GM23338 (cell line): ENCODE data around the gene NPHP4. TPM values are rescaled to one million over a fixed set of nuclear protein-coding genes. Genes with fewer than 3 reads are reported as not detected.

Experiments
- ATAC-seq: fragments of 200-7000 bp; cut with Tn5 transposase; 3 replicates; pipeline ENCODE4 v1.9.1; 2020
- DNase-seq: peaks from one replicate; pipeline ENCODE4 v3.0.0-alpha.2; 2015; ENCODE audit warnings: low spot score
- H2AFZ ChIP-seq: fragments of 200-600 bp; sonication (generic); 2 replicates; pipeline ENCODE4 v1.8.0; 2016; ENCODE audit warnings: antibody characterized with exemption, mild to moderate bottlenecking, moderate library complexity
- H3F3A ChIP-seq: fragments of 200-600 bp; sonication (generic); replicated peaks from 2 replicates; pipeline ENCODE4 v1.8.0; 2017; ENCODE audit warnings: antibody characterized with exemption, mixed run types, low read depth
- H3K27ac ChIP-seq: fragments of 200-600 bp; sonication (generic); 2 replicates; pipeline ENCODE4 v1.6.1; 2016; ENCODE audit warnings: low read depth
- H3K27me3 ChIP-seq: fragments of 200-600 bp; sonication (generic); 2 replicates; pipeline ENCODE4 v1.8.0; 2016; ENCODE audit warnings: mild to moderate bottlenecking, mixed run types, moderate library complexity; ENCODE audit not compliant: insufficient read depth
- H3K36me3 ChIP-seq: fragments of 200-600 bp; sonication (generic); 2 replicates; pipeline ENCODE4 v1.8.0; 2016; ENCODE audit warnings: mild to moderate bottlenecking; ENCODE audit not compliant: insufficient read depth
- H3K4me1 ChIP-seq: fragments of 200-600 bp; sonication (generic); 2 replicates; pipeline ENCODE4 v1.8.0; 2016; ENCODE audit warnings: mild to moderate bottlenecking, moderate library complexity; ENCODE audit not compliant: insufficient read depth
- H3K4me2 ChIP-seq: fragments of 200-600 bp; sonication (generic); 2 replicates; pipeline ENCODE4 v1.7.1; 2017; ENCODE audit warnings: mixed run types
- H3K4me3 ChIP-seq: fragments of 200-600 bp; sonication (generic); 2 replicates; pipeline ENCODE4 v1.6.1; 2016; ENCODE audit warnings: mixed run types
- H3K79me2 ChIP-seq: fragments of 200-600 bp; sonication (generic); replicated peaks from 2 replicates; pipeline ENCODE4 v1.8.0; 2017; ENCODE audit warnings: mild to moderate bottlenecking; ENCODE audit not compliant: insufficient read depth
- H3K9me2 ChIP-seq: fragments of 200-600 bp; sonication (generic); 2 replicates; pipeline ENCODE4 v1.8.0; 2017; ENCODE audit not compliant: insufficient read depth
- H4K20me1 ChIP-seq: fragments of 200-600 bp; sonication (generic); replicated peaks from 2 replicates; pipeline ENCODE4 v1.8.0; 2017; ENCODE audit warnings: mild to moderate bottlenecking; ENCODE audit not compliant: insufficient read depth
- H3K27ac Mint-ChIP-seq: 2 replicates; pipeline ENCODE4 v1.8.0; 2020; ENCODE audit warnings: inconsistent platforms, mild to moderate bottlenecking, moderate library complexity, mixed read lengths
- H3K27me3 Mint-ChIP-seq: 3 replicates; pipeline ENCODE4 v1.8.0; 2022; ENCODE audit warnings: low read depth, mild to moderate bottlenecking, moderate library complexity, mixed read lengths, inconsistent platforms; ENCODE audit not compliant: insufficient read depth, poor library complexity
- H3K36me3 Mint-ChIP-seq: 3 replicates; pipeline ENCODE4 v1.8.0; 2021; ENCODE audit warnings: low read depth, mild to moderate bottlenecking, inconsistent platforms, moderate library complexity, mixed read lengths
- H3K4me1 Mint-ChIP-seq: 3 replicates; pipeline ENCODE4 v1.8.0; 2020; ENCODE audit warnings: mild to moderate bottlenecking, inconsistent platforms, mixed read lengths
- H3K4me3 Mint-ChIP-seq: 3 replicates; pipeline ENCODE4 v1.8.0; 2021; ENCODE audit warnings: moderate library complexity, mild to moderate bottlenecking, inconsistent platforms, mixed read lengths
- H3K9me3 Mint-ChIP-seq: 3 replicates; pipeline ENCODE4 v1.8.0; 2020; ENCODE audit warnings: moderate library complexity, mild to moderate bottlenecking, inconsistent platforms, mixed read lengths
- CREB1 ChIP-seq: fragments of 250-450 bp; sonication (Bioruptor Pico); IDR thresholded peaks from 2 replicates; pipeline ENCODE4 v1.5.0; 2020; ENCODE audit warnings: low read depth, mild to moderate bottlenecking, moderate library complexity
- CTCF ChIP-seq, 2 experiments: fragments of 200-600 bp in 1 of 2; sonication (generic) in 1 of 2; conservative IDR thresholded peaks; 2 replicates each; pipeline versions ENCODE4 v1.5.1 to v1.6.1; 2016 to 2017; ENCODE audit warnings: antibody characterized with exemption in 2 of 2, low read depth in 2 of 2, mild to moderate bottlenecking in 2 of 2, moderate library complexity in 1 of 2
- EZH2 ChIP-seq: fragments of 200-600 bp; sonication (generic); IDR thresholded peaks from one replicate; pipeline ENCODE4 v1.8.0; 2017; ENCODE audit warnings: antibody characterized with exemption, mild to moderate bottlenecking, low read depth; ENCODE audit not compliant: unreplicated experiment
- EZH2phosphoT487 ChIP-seq: fragments of 200-600 bp; sonication (generic); IDR thresholded peaks from one replicate; pipeline ENCODE4 v1.8.1; 2018; ENCODE audit warnings: antibody characterized with exemption; ENCODE audit not compliant: unreplicated experiment
- JUNB ChIP-seq: IDR thresholded peaks from one replicate; pipeline ENCODE4 v1.6.1; 2016; ENCODE audit warnings: antibody characterized with exemption; ENCODE audit not compliant: unreplicated experiment
- NANOG ChIP-seq: IDR thresholded peaks from 2 replicates; pipeline ENCODE4 v1.6.1; 2016; ENCODE audit warnings: antibody characterized with exemption, borderline replicate concordance
- POLR2AphosphoS5 ChIP-seq: IDR thresholded peaks from 2 replicates; pipeline ENCODE4 v1.6.1; 2016; ENCODE audit warnings: antibody characterized with exemption, low read depth
- REST ChIP-seq: IDR thresholded peaks from one replicate; pipeline ENCODE4 v1.6.1; 2018; ENCODE audit warnings: antibody characterized with exemption; ENCODE audit not compliant: unreplicated experiment
- STAT1 ChIP-seq: IDR thresholded peaks from one replicate; pipeline ENCODE4 v1.6.1; 2016; ENCODE audit warnings: antibody characterized with exemption; ENCODE audit not compliant: unreplicated experiment
- ZNF114 ChIP-seq: fragments of 250-450 bp; sonication (Bioruptor Pico); IDR thresholded peaks from 2 replicates; pipeline ENCODE4 v1.5.0; 2020; ENCODE audit warnings: mild to moderate bottlenecking, moderate library complexity
- ZNF462 ChIP-seq: fragments of 250-450 bp; sonication (Bioruptor Pico); IDR thresholded peaks from 2 replicates; pipeline ENCODE4 v1.5.0; 2020; ENCODE audit warnings: mild to moderate bottlenecking, moderate library complexity
- polyA plus RNA-seq: library from polyadenylated mRNA; unstranded; fragments of >200 nt; fragmentation: Nextera tagmentation; extraction: Ambion mirVana; gene quantifications from 2 replicates; pipeline ENCODE4 v1.2.1, GENCODE V29; 2016
- total RNA-seq: library from RNA; depleted of rRNA; stranded (reverse); fragments of >200 nt; shearing (Covaris generic); gene quantifications from 2 replicates; pipeline ENCODE4 v1.2.3, GENCODE V29; 2014

NPHP4 gene
- total and polyA plus RNA-seq, 2 experiments from 2014 or later: 2.5 to 12.4 TPM

- TF ChIP-seq ZNF114 (CRISPR knock-in tag) (no peak), EZH2 (no peak), POLR2AphosphoS5 (no peak), REST (no peak), CTCF (conservative IDR thresholded peaks at IDR 0.05; ENCODE audit: low read depth in 2 of 2) (no peak), NANOG (no peak), CREB1 (CRISPR knock-in tag) (no peak), ZNF462 (CRISPR knock-in tag) (no peak), JUNB (no peak), STAT1 (no peak), EZH2phosphoT487 (no peak)
- H3K27me3 Mint-ChIP-seq: peaks cover 13% of the 10 kb centered on the region
- no peak for DNase-seq
- Histone ChIP-seq H2AFZ (no peak overlapping the region), H3K79me2 (no peaks in the 10 kb centered on the region), H3K27me3 (no peaks in the 10 kb centered on the region), H3F3A (no peaks in the 10 kb centered on the region), H3K4me2 (no peak overlapping the region), H3K4me3 (no peak overlapping the region), H3K36me3 (no peaks in the 10 kb centered on the region), H3K27ac (no peak overlapping the region), H3K4me1 (no peaks in the 10 kb centered on the region), H4K20me1 (no peaks in the 10 kb centered on the region; the same call in 1 of the 2 replicates), H3K9me2 (no peaks in the 10 kb centered on the region)
- H3K27ac Mint-ChIP-seq: no peak overlapping the region
- peaks cover 18% of the 10 kb centered on the region for H3K4me1 Mint-ChIP-seq
- no peak overlapping the region for H3K4me3 Mint-ChIP-seq
- H3K36me3 Mint-ChIP-seq: no peaks in the 10 kb centered on the region
- H3K9me3 Mint-ChIP-seq: peaks cover 3% of the 10 kb centered on the region; the same call in 1 of the 3 replicates
- no peak for ATAC-seq
These were observed 14.7 kb upstream of the NPHP4 start for GRCh38 chr1:6006882-6007281.
